Activated naive CD4-positive, alpha-beta T cell treated with anti-CD3 and anti-CD28 coated beads, Interleukin-2, amount 50 U/mL, for 24 hours (primary cell): ENCODE results near the gene ELAVL4.
"Not testable (repeated sequence)": the region's sequence is repeated elsewhere in the genome, so short reads cannot be mapped to it uniquely, and the experiment has no call there.

Source experiments
- H3K27ac Mint-ChIP-seq: one replicate; pipeline ENCODE4 v1.8.0; 2021; ENCODE audit warnings: mild to moderate bottlenecking, mixed read lengths
- H3K27me3 Mint-ChIP-seq: one replicate; pipeline ENCODE4 v1.8.0; 2021; ENCODE audit warnings: mixed read lengths
- H3K36me3 Mint-ChIP-seq: one replicate; pipeline ENCODE4 v1.8.0; 2021; ENCODE audit warnings: mixed read lengths
- H3K4me1 Mint-ChIP-seq: one replicate; pipeline ENCODE4 v1.8.0; 2021; ENCODE audit warnings: mixed read lengths
- H3K4me3 Mint-ChIP-seq: one replicate; pipeline ENCODE4 v1.8.0; 2021; ENCODE audit warnings: mild to moderate bottlenecking, mixed read lengths
- H3K9me3 Mint-ChIP-seq: one replicate; pipeline ENCODE4 v1.8.0; 2021; ENCODE audit warnings: mixed read lengths

ELAVL4 gene

GRCh38 chr1:50148142-50148923, 39.6 kb downstream of the ELAVL4 start:
- Mint-ChIP-seq H3K27ac (no peak overlapping the region), H3K36me3 (no peaks in the 10 kb centered on the region), H3K27me3 (no peaks in the 10 kb centered on the region), H3K9me3 (no peaks in the 10 kb centered on the region), H3K4me1 (no peaks in the 10 kb centered on the region), H3K4me3 (no peak overlapping the region)

- no peaks in the 10 kb centered on the region for H3K36me3 Mint-ChIP-seq
- no peaks in the 10 kb centered on the region for H3K27me3 Mint-ChIP-seq
- no peaks in the 10 kb centered on the region for H3K4me1 Mint-ChIP-seq
- H3K27ac Mint-ChIP-seq, result no peak overlapping the region
- no peak overlapping the region for H3K4me3 Mint-ChIP-seq
- no peaks in the 10 kb centered on the region for H3K9me3 Mint-ChIP-seq
These were observed 43.5 kb downstream of the ELAVL4 start for GRCh38 chr1:50152236-50152635.

GRCh38 chr1:50155541-50155940, 46.8 kb downstream of the ELAVL4 start:
- H3K27ac Mint-ChIP-seq, result no peak overlapping the region
- no peaks in the 10 kb centered on the region for H3K36me3 Mint-ChIP-seq
- H3K4me3 Mint-ChIP-seq, result no peak overlapping the region
- peaks cover 1% of the 10 kb centered on the region for H3K27me3 Mint-ChIP-seq
- no peaks in the 10 kb centered on the region for H3K9me3 Mint-ChIP-seq
- H3K4me1 Mint-ChIP-seq, result no peaks in the 10 kb centered on the region

- Mint-ChIP-seq H3K4me3 (no peak overlapping the region), H3K27ac (no peak overlapping the region), H3K9me3 (no peaks in the 10 kb centered on the region), H3K36me3 (no peaks in the 10 kb centered on the region), H3K4me1 (no peaks in the 10 kb centered on the region), H3K27me3 (peaks cover 1% of the 10 kb centered on the region)
These were observed 47.7 kb downstream of the ELAVL4 start for GRCh38 chr1:50156241-50157010.

GRCh38 chr1:50157306-50157941, 48.7 kb downstream of the ELAVL4 start:
- no peaks in the 10 kb centered on the region for H3K9me3 Mint-ChIP-seq
- H3K4me3 Mint-ChIP-seq, result no peak overlapping the region
- H3K4me1 Mint-ChIP-seq, result no peaks in the 10 kb centered on the region
- peaks cover 1% of the 10 kb centered on the region for H3K27me3 Mint-ChIP-seq
- no peak overlapping the region for H3K27ac Mint-ChIP-seq
- no peaks in the 10 kb centered on the region for H3K36me3 Mint-ChIP-seq

- Mint-ChIP-seq H3K36me3 (no peaks in the 10 kb centered on the region), H3K27me3 (peaks cover 1% of the 10 kb centered on the region), H3K4me1 (no peaks in the 10 kb centered on the region), H3K27ac (no peak overlapping the region), H3K4me3 (no peak overlapping the region), H3K9me3 (no peaks in the 10 kb centered on the region)
These were observed 49.7 kb downstream of the ELAVL4 start for GRCh38 chr1:50158421-50158820.

GRCh38 chr1:50163680-50164079, 55.0 kb downstream of the ELAVL4 start:
- Mint-ChIP-seq H3K27me3 (peaks cover 4% of the 10 kb centered on the region), H3K4me3 (no peak overlapping the region), H3K27ac (no peak overlapping the region), H3K9me3 (no peaks in the 10 kb centered on the region), H3K4me1 (no peaks in the 10 kb centered on the region), H3K36me3 (no peaks in the 10 kb centered on the region)

GRCh38 chr1:50166351-50166750, 57.6 kb downstream of the ELAVL4 start:
- H3K36me3 Mint-ChIP-seq, H3K27ac Mint-ChIP-seq, H3K4me3 Mint-ChIP-seq, H3K4me1 Mint-ChIP-seq, H3K9me3 Mint-ChIP-seq, H3K27me3 Mint-ChIP-seq: not testable (repeated sequence)

GRCh38 chr1:50172299-50172698, 63.6 kb downstream of the ELAVL4 start:
- Mint-ChIP-seq H3K4me1 (no peaks in the 10 kb centered on the region), H3K27me3 (peaks cover 5% of the 10 kb centered on the region), H3K27ac (no peak overlapping the region), H3K36me3 (no peaks in the 10 kb centered on the region), H3K9me3 (no peaks in the 10 kb centered on the region), H3K4me3 (no peak overlapping the region)

GRCh38 chr1:50174101-50174500, 65.4 kb downstream of the ELAVL4 start:
- no peak overlapping the region for H3K4me3 Mint-ChIP-seq
- H3K9me3 Mint-ChIP-seq, result no peaks in the 10 kb centered on the region
- H3K36me3 Mint-ChIP-seq, result no peaks in the 10 kb centered on the region
- peaks cover 2% of the 10 kb centered on the region for H3K27me3 Mint-ChIP-seq
- no peak overlapping the region for H3K27ac Mint-ChIP-seq
- H3K4me1 Mint-ChIP-seq, result no peaks in the 10 kb centered on the region

GRCh38 chr1:50175719-50176639, 67.3 kb downstream of the ELAVL4 start:
- Mint-ChIP-seq H3K4me1 (no peaks in the 10 kb centered on the region), H3K9me3 (no peaks in the 10 kb centered on the region), H3K36me3 (no peaks in the 10 kb centered on the region), H3K4me3 (no peak overlapping the region), H3K27me3 (peaks cover 3% of the 10 kb centered on the region), H3K27ac (no peak overlapping the region)

GRCh38 chr1:50177994-50178393, 69.3 kb downstream of the ELAVL4 start:
- H3K9me3 Mint-ChIP-seq, result no peaks in the 10 kb centered on the region
- H3K36me3 Mint-ChIP-seq, result no peaks in the 10 kb centered on the region
- H3K4me1 Mint-ChIP-seq, result no peaks in the 10 kb centered on the region
- peaks cover 3% of the 10 kb centered on the region for H3K27me3 Mint-ChIP-seq
- no peak overlapping the region for H3K27ac Mint-ChIP-seq
- H3K4me3 Mint-ChIP-seq, result no peak overlapping the region

- H3K4me1 Mint-ChIP-seq, result no peaks in the 10 kb centered on the region
- H3K27me3 Mint-ChIP-seq, result peaks cover 4% of the 10 kb centered on the region
- no peaks in the 10 kb centered on the region for H3K36me3 Mint-ChIP-seq
- no peak overlapping the region for H3K27ac Mint-ChIP-seq
- H3K9me3 Mint-ChIP-seq, result no peaks in the 10 kb centered on the region
- H3K4me3 Mint-ChIP-seq, result no peak overlapping the region
These were observed 70.9 kb downstream of the ELAVL4 start for GRCh38 chr1:50179639-50180038.

GRCh38 chr1:50180367-50180766, 71.6 kb downstream of the ELAVL4 start:
- Mint-ChIP-seq H3K4me3 (no peak overlapping the region), H3K27ac (no peak overlapping the region), H3K36me3 (no peaks in the 10 kb centered on the region), H3K4me1 (no peaks in the 10 kb centered on the region), H3K9me3 (no peaks in the 10 kb centered on the region), H3K27me3 (peaks cover 4% of the 10 kb centered on the region)

- Mint-ChIP-seq H3K27me3 (peaks cover 6% of the 10 kb centered on the region), H3K4me3 (no peak overlapping the region), H3K9me3 (no peaks in the 10 kb centered on the region), H3K27ac (no peak overlapping the region), H3K4me1 (no peaks in the 10 kb centered on the region), H3K36me3 (no peaks in the 10 kb centered on the region)
These were observed 72.4 kb downstream of the ELAVL4 start for GRCh38 chr1:50181027-50181663.
